ENCODE results near the gene GLT1D1.

GLT1D1 gene

DNA sequence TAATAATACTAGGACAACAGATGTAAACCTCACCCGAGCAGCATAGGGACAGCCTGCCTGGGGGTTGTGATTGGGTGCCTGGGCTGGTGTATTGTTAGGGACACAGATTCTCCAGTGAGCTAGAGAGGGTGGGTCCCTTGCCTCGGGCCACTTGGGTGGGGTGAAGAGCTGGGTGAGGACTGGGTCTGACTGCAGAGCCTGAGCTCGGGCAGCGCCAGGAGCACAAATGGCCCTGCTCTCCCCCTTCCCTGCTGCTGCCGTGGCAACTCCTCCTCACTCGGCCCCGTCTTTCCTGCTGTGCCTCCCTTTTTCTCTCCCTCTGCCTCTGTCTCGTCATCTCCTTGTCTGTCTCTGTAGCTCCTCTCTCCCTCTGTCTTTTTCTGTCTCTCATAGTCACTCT is 115.4 kb downstream of the GLT1D1 start:
- H3K27me3 ChIP-seq (replicated peaks; ENCODE audit: control insufficient read depth, insufficient read depth, low read length), result no peaks in the 10 kb centered on the region
- no peak overlapping the region for H3K4me3 ChIP-seq (replicated peaks; ENCODE audit: low read depth, low read length)
- no peak for DNase-seq (ENCODE audit: extremely low read depth, insufficient read length)
- H3K36me3 ChIP-seq (ENCODE audit: control insufficient read depth, insufficient read depth, low read length), result no peaks in the 10 kb centered on the region
- TF ChIP-seq, protein P1, sequence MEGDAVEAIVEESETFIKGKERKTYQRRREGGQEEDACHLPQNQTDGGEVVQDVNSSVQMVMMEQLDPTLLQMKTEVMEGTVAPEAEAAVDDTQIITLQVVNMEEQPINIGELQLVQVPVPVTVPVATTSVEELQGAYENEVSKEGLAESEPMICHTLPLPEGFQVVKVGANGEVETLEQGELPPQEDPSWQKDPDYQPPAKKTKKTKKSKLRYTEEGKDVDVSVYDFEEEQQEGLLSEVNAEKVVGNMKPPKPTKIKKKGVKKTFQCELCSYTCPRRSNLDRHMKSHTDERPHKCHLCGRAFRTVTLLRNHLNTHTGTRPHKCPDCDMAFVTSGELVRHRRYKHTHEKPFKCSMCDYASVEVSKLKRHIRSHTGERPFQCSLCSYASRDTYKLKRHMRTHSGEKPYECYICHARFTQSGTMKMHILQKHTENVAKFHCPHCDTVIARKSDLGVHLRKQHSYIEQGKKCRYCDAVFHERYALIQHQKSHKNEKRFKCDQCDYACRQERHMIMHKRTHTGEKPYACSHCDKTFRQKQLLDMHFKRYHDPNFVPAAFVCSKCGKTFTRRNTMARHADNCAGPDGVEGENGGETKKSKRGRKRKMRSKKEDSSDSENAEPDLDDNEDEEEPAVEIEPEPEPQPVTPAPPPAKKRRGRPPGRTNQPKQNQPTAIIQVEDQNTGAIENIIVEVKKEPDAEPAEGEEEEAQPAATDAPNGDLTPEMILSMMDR (IDR thresholded peaks at IDR 0.05; ENCODE audit: insufficient read depth, low read length, poor library complexity, severe bottlenecking), result no peak

DNA sequence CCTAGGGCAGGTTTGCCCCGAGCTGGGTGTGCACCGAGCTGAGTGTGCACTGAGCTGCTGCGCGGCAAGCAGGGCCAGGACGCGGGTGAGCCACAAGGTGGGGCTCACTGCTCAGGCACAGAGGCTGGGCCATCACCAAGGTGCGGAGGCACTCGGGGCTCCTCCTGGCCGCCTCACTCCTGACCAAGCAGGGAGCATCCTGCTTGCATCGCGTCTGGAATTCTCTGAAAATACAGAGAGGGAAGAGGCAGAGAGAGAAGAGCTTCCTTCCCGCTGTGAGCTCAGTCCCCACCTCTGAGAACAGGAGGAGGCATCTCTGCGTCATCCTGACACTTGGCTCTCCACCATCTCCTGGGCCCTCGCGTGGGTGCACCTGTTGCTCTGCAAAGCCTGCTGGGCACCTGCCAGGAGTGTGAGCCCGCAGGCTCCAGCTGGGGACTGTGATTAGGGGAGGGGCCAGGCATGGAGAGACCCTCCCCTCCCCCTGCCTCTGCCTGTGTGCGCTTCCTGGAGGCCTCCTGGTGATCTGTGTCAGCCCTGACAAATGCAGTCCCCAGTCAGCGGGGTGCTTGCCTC is 116.3 kb downstream of the GLT1D1 start:
- H3K27me3 ChIP-seq (replicated peaks; ENCODE audit: control insufficient read depth, insufficient read depth, low read length), result no peaks in the 10 kb centered on the region
- H3K4me3 ChIP-seq (replicated peaks; ENCODE audit: low read depth, low read length), result no peak overlapping the region

DNA sequence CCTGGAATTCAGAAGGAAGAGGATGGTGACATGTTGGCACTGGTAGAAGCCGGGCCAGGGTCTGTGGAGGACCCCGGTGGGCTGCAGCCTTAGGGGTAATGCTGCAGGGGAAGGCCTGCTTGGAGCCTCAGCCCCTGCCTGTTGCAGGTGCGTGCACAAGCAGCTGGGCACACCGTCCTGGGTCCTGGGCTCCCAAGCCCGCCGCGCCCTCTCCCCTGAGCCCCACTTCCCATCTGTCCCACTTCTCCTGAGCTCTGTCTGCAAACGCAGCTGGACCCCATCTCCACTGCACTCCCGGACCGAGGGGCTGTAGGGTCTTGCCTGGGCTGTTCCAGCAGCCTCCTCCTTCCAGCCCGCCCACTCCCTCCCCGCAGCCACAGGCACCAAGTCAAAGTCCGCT is 116.8 kb downstream of the GLT1D1 start:
- TF ChIP-seq, protein P1 (IDR thresholded peaks at IDR 0.05; ENCODE audit: insufficient read depth, low read length, poor library complexity, severe bottlenecking), result no peak
- Histone ChIP-seq H3K4me3 (replicated peaks; ENCODE audit: low read depth, low read length) (no peak overlapping the region), H3K27me3 (replicated peaks; ENCODE audit: control insufficient read depth, insufficient read depth, low read length) (no peaks in the 10 kb centered on the region), H3K36me3 (ENCODE audit: control insufficient read depth, insufficient read depth, low read length) (no peaks in the 10 kb centered on the region)
- no peak for DNase-seq (ENCODE audit: extremely low read depth, insufficient read length)

More for the DNA sequence above, 116.3 kb downstream of the GLT1D1 start:
- TF ChIP-seq, protein P1 (IDR thresholded peaks at IDR 0.05; ENCODE audit: insufficient read depth, low read length, poor library complexity, severe bottlenecking), result peak; percentile 74
- no peaks in the 10 kb centered on the region for H3K36me3 ChIP-seq (ENCODE audit: control insufficient read depth, insufficient read depth, low read length)
- DNase-seq (ENCODE audit: extremely low read depth, insufficient read length), result peak; percentile 47

DNA sequence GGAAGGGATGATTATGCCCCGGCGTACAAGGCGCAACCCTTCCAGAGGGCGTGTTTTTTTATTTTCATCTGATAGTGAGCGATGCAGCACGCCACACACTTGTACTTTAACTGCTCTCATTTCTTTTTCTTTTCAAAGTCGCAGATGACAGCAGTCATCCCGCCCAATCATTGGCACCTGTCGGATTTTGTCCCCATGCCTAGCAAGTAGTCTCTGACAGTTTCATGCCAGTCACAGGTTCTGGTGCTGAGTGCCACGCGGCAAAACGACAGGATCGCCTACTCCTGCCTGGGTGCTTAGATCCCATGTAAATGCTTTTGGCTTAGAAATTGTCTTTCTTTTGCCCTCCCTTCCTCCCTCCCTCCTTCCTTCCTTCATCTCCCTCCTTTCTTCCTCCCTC is 117.7 kb downstream of the GLT1D1 start:
- Histone ChIP-seq H3K4me3 (replicated peaks; ENCODE audit: low read depth, low read length) (no peak overlapping the region), H3K36me3 (ENCODE audit: control insufficient read depth, insufficient read depth, low read length) (no peaks in the 10 kb centered on the region), H3K27me3 (replicated peaks; ENCODE audit: control insufficient read depth, insufficient read depth, low read length) (no peaks in the 10 kb centered on the region)
- TF ChIP-seq, protein P1 (IDR thresholded peaks at IDR 0.05; ENCODE audit: insufficient read depth, low read length, poor library complexity, severe bottlenecking), result no peak
- no peak for DNase-seq (ENCODE audit: extremely low read depth, insufficient read length)

DNA sequence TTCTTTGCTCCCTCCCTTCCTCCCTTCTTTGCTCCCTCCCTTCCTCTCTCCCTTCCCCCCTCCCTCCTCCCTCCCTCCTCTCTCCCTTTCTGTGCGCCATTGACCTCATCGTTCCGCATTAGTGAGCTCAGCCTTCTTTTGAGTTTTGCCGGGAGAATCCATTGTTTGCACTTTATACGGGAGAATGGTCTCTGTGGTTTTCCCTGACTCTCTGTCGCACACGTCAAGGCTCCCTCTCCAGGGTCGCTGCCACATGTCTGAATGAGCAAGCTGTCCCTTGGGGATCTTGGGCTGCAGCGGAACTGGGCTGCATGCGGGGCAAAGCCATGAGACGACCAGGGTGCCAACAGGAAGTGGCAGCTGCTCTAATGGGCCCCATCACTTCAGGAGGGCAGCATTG is 118.5 kb downstream of the GLT1D1 start:
- no peak for DNase-seq (ENCODE audit: extremely low read depth, insufficient read length)
- Histone ChIP-seq H3K4me3 (replicated peaks; ENCODE audit: low read depth, low read length) (no peak overlapping the region), H3K36me3 (ENCODE audit: control insufficient read depth, insufficient read depth, low read length) (no peaks in the 10 kb centered on the region), H3K27me3 (replicated peaks; ENCODE audit: control insufficient read depth, insufficient read depth, low read length) (no peaks in the 10 kb centered on the region)
- TF ChIP-seq, protein P1 (IDR thresholded peaks at IDR 0.05; ENCODE audit: insufficient read depth, low read length, poor library complexity, severe bottlenecking), result no peak
